Tibial artery (tissue), 4 donors: ENCODE data around the gene CPA3.

Source experiments
- DNase-seq, 2 donors: peaks; one replicate each; pipeline ENCODE4 v3.0.0-alpha.2; 2019
- H3K27ac ChIP-seq, 2 donors: fragments of 200-600 bp; sonication (generic) in 1 of 2; 1 replicate in 1 of 2; 2 replicates in 1 of 2; pipeline ENCODE4 v1.5.1; 2018 to 2019; ENCODE audit warnings: mild to moderate bottlenecking in 1 of 2
- H3K27me3 ChIP-seq, 2 donors: fragments of 200-600 bp; sonication (generic) in 1 of 2; one replicate each; pipeline versions ENCODE4 v1.5.1 to v1.6.0; 2016 to 2019
- H3K36me3 ChIP-seq, 3 donors: fragments of 200-600 bp; sonication (generic) in 2 of 3; one replicate each; pipeline ENCODE4 v1.5.1; 2016 to 2019; ENCODE audit warnings: mild to moderate bottlenecking in 2 of 3
- H3K4me1 ChIP-seq, 4 donors: fragments of 200-600 bp; sonication (generic) in 2 of 4; 1 replicate in 3 of 4; 2 replicates in 1 of 4; pipeline ENCODE4 v1.5.1; 2016 to 2019
- H3K4me3 ChIP-seq, 2 donors: fragments of 200-600 bp; sonication (generic) in 1 of 2; 1 replicate in 1 of 2; 2 replicates in 1 of 2; pipeline ENCODE4 v1.5.1; 2018 to 2019; ENCODE audit warnings: mild to moderate bottlenecking in 2 of 2
- H3K9me3 ChIP-seq, 3 donors: fragments of 200-600 bp; sonication (generic) in 1 of 3; one replicate each; pipeline ENCODE4 v1.5.1; 2016 to 2019
- CTCF ChIP-seq, 2 experiments: fragments of 200-600 bp in 1 of 2; fragments of 450-650 bp in 1 of 2; IDR thresholded peaks; one replicate each; pipeline ENCODE4 v1.5.1; 2017 to 2019; ENCODE audit warnings: antibody characterized with exemption in 2 of 2, mild to moderate bottlenecking in 1 of 2, moderate library complexity in 1 of 2
- intact Hi-C: fragments of 100-400 bp; cut with DNase I; formaldehyde crosslinking; loops from one replicate; pipeline ENCODE4 v1.15.0; 2023; ENCODE audit warnings: low total_unique reads

The CPA3 gene

GRCh38 chr3:148839805-148840204 is 25.3 kb upstream of the CPA3 start:
- no peaks in the 10 kb centered on the region for H3K4me1 ChIP-seq
- H3K36me3 ChIP-seq, result no peaks in the 10 kb centered on the region
- intact Hi-C loops, result no loop called here
- no peak for DNase-seq
- TF ChIP-seq CTCF (IDR thresholded peaks at IDR 0.05), result no peak
- H3K4me3 ChIP-seq, result no peak overlapping the region
- no peak overlapping the region for H3K27ac ChIP-seq
- H3K27me3 ChIP-seq, result no peaks in the 10 kb centered on the region
- H3K9me3 ChIP-seq, result no peaks in the 10 kb centered on the region

- intact Hi-C loops, result no loop called here
- H3K27me3 ChIP-seq, result no peaks in the 10 kb centered on the region
- no peak overlapping the region for H3K4me3 ChIP-seq
- no peaks in the 10 kb centered on the region for H3K9me3 ChIP-seq
- no peak overlapping the region for H3K27ac ChIP-seq
- no peaks in the 10 kb centered on the region for H3K4me1 ChIP-seq
- no peak for TF ChIP-seq CTCF (IDR thresholded peaks at IDR 0.05)
- no peak for DNase-seq
- no peaks in the 10 kb centered on the region for H3K36me3 ChIP-seq
These were observed 24.6 kb upstream of the CPA3 start for GRCh38 chr3:148840451-148840850.

GRCh38 chr3:148845756-148846395 is 19.2 kb upstream of the CPA3 start:
- TF ChIP-seq CTCF (IDR thresholded peaks at IDR 0.05), result no peak
- Histone ChIP-seq H3K27ac (no peak overlapping the region), H3K4me1 (no peaks in the 10 kb centered on the region), H3K9me3 (no peaks in the 10 kb centered on the region), H3K4me3 (no peak overlapping the region), H3K27me3 (no peaks in the 10 kb centered on the region), H3K36me3 (no peaks in the 10 kb centered on the region)
- intact Hi-C loops, result no loop called here
- no peak for DNase-seq

- DNase-seq, result no peak
- no peak overlapping the region for H3K4me3 ChIP-seq
- H3K27me3 ChIP-seq, result no peaks in the 10 kb centered on the region
- no peaks in the 10 kb centered on the region for H3K36me3 ChIP-seq
- no peak overlapping the region for H3K27ac ChIP-seq
- no peaks in the 10 kb centered on the region for H3K4me1 ChIP-seq
- TF ChIP-seq CTCF (IDR thresholded peaks at IDR 0.05), result no peak
- no peaks in the 10 kb centered on the region for H3K9me3 ChIP-seq
- intact Hi-C loops, result no loop called here
These were observed 17.7 kb upstream of the CPA3 start for GRCh38 chr3:148847351-148847750.

GRCh38 chr3:148848410-148848809 is 16.7 kb upstream of the CPA3 start:
- intact Hi-C loops, result no loop called here
- H3K9me3 ChIP-seq, result no peaks in the 10 kb centered on the region
- TF ChIP-seq CTCF (IDR thresholded peaks at IDR 0.05), result no peak
- no peaks in the 10 kb centered on the region for H3K27me3 ChIP-seq
- no peak for DNase-seq
- no peak overlapping the region for H3K4me3 ChIP-seq
- no peaks in the 10 kb centered on the region for H3K4me1 ChIP-seq
- no peaks in the 10 kb centered on the region for H3K36me3 ChIP-seq
- H3K27ac ChIP-seq, result no peak overlapping the region
